Measurements from ENCODE around the gene PAPOLA.
A peak's percentile ranks its signal among the peaks of the same experiment; 100 is the strongest.
"Not testable (repeated sequence)": the region's sequence is repeated elsewhere in the genome, so short reads cannot be mapped to it uniquely, and the experiment has no call there.

The PAPOLA gene

GRCh38 chr14:96501217-96501739 is 904 bp upstream of the PAPOLA start:
- in situ Hi-C loops (cut with HindIII; ENCODE audit: low sequenced_read_pairs) = no loop called here

DNA sequence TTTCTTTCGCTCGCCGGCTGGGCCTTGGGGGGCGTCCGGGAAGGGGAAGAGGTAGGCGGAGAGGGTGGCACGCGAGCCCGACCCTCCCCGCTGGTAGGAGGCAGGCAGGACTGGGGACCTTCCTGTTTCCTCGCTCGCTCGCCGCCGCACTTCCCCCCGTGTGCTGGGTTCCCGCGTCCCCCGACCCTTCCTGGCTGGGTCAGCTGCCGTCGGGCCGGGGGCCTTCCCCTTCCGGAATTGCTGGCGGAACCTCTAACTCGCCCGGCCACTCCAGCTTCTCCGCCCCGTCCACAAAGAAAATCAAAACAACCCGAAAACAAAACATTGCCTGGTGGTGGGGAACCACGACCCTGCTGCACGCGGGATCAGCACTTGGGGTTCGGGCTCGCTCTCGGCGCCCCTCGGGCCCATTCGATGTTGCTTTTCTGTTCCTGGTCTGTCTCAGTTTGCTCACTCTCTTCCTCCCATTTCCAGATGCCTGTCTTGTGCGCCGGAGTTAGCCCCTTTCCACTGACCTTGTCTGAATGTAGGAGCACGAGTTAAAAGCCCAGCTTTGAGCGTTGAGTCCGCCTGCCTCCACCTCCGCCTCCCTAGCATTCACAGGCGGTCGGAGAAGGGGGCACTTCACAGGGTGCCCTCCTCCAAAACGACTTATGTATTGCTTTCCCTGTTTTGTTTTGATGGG is 581 bp downstream of the PAPOLA start:
- peak; percentile 22 for DNase-seq (ENCODE audit: low read depth, low spot score)
- in situ Hi-C loops (cut with HindIII; ENCODE audit: low sequenced_read_pairs) = no loop called here
- H3K4me3 ChIP-seq (ENCODE audit: low read depth, low read length) = peak overlapping the region; percentile 99
- TF ChIP-seq, protein P1, sequence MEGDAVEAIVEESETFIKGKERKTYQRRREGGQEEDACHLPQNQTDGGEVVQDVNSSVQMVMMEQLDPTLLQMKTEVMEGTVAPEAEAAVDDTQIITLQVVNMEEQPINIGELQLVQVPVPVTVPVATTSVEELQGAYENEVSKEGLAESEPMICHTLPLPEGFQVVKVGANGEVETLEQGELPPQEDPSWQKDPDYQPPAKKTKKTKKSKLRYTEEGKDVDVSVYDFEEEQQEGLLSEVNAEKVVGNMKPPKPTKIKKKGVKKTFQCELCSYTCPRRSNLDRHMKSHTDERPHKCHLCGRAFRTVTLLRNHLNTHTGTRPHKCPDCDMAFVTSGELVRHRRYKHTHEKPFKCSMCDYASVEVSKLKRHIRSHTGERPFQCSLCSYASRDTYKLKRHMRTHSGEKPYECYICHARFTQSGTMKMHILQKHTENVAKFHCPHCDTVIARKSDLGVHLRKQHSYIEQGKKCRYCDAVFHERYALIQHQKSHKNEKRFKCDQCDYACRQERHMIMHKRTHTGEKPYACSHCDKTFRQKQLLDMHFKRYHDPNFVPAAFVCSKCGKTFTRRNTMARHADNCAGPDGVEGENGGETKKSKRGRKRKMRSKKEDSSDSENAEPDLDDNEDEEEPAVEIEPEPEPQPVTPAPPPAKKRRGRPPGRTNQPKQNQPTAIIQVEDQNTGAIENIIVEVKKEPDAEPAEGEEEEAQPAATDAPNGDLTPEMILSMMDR (IDR thresholded peaks at IDR 0.05; ENCODE audit: low read depth, low read length) = no peak

More at GRCh38 chr14:96501217-96501739, 904 bp upstream of the PAPOLA start:
- TF ChIP-seq, protein P1 (IDR thresholded peaks at IDR 0.05; ENCODE audit: low read depth, low read length) = no peak
- H3K4me3 ChIP-seq (ENCODE audit: low read depth, low read length) = peak overlapping the region; percentile 99
- peak; percentile 15 for DNase-seq (ENCODE audit: low read depth, low spot score)

DNA sequence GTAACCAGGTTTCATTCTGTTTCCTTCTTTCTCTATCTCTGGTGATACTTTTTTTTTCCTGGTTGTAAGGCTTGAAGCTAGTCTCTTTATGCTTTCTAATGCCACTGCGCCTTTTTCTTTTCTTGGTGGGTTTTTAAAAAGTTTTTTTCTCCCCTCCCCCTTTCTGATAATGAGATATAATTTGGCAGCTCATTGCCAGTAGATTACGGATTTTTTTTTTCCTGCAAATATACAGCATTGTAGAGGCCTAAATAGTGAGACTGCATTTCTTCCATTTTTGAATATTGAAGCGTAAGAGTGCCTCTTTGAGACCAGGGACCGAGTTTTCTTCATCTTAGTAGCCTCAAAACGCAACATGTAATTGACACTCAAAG is 1.1 kb downstream of the PAPOLA start:
- TF ChIP-seq, protein P1 (IDR thresholded peaks at IDR 0.05; ENCODE audit: low read depth, low read length) = no peak
- peak overlapping the region; percentile 99 for H3K4me3 ChIP-seq (ENCODE audit: low read depth, low read length)
- in situ Hi-C loops (cut with HindIII; ENCODE audit: low sequenced_read_pairs) = no loop called here
- peak; percentile 8 for DNase-seq (ENCODE audit: low read depth, low spot score)

DNA sequence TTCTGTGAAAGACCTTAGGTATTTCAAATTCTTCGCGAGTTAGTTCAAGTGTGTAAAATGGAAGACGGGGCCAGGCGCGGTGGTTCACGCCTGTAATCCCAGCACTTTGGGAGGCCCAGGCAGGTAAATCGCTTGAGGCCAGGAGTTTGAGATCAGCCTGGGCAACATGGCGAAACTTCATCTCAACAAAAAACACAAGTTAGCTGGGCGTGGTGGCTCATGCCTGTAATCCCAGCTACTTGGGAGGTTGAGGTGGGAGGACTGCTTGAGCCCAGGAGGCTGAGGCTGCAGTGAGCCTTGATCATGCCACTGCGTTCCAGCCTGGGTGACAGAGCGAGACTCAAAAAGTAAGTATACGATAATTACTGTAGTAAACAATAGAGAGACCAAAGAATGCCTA is 2.2 kb downstream of the PAPOLA start:
- DNase-seq (ENCODE audit: low read depth, low spot score); H3K4me3 ChIP-seq (ENCODE audit: low read depth, low read length); in situ Hi-C loops (cut with HindIII; ENCODE audit: low sequenced_read_pairs): not testable (repeated sequence)

DNA sequence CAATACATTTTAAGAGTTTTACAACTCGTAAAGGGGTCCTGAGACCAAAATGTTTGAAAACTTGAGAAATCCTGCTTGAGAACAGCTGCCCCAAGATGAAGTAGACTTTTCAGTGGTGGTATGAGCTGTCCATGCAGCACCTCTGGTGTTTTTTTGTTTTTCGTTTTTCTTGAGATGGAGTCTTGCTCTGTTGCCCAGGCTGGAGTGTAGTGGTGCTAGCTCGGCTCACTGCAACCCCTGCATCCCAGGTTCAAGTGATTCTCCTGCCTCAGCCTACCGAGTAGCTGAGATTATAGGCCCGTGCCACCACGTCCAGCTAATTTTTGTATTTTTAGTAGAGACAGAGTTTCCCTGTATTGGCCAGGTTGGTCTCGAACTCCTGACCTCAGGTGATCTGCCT is 5.5 kb downstream of the PAPOLA start:
- no peak for DNase-seq (ENCODE audit: low read depth, low spot score)
- TF ChIP-seq, protein P1 (IDR thresholded peaks at IDR 0.05; ENCODE audit: low read depth, low read length) = no peak
- in situ Hi-C loops (cut with HindIII; ENCODE audit: low sequenced_read_pairs) = no loop called here
- H3K4me3 ChIP-seq (ENCODE audit: low read depth, low read length) = no peak overlapping the region

DNA sequence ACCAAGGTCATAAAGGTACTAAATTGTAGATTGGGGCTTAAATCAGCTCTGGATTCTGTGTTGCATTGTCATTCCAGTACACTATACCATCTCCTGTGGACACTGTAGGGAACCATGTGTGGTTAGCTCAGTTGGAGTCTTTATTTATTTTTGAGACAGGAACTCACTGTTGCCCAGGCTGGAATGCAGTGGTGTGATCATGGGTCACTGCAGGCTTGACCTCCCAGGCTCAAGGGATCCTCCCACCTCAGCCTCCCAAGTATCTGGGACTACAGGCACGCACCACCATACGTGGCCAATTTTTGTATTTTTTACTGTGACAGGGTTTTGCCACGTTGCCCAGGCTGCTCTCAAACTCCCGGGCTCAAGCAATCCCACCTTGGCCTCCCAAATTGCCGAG is 6.7 kb downstream of the PAPOLA start:
- TF ChIP-seq, protein P1 (IDR thresholded peaks at IDR 0.05; ENCODE audit: low read depth, low read length) = no peak
- no peak for DNase-seq (ENCODE audit: low read depth, low spot score)
- H3K4me3 ChIP-seq (ENCODE audit: low read depth, low read length) = no peak overlapping the region
- in situ Hi-C loops (cut with HindIII; ENCODE audit: low sequenced_read_pairs) = no loop called here

DNA sequence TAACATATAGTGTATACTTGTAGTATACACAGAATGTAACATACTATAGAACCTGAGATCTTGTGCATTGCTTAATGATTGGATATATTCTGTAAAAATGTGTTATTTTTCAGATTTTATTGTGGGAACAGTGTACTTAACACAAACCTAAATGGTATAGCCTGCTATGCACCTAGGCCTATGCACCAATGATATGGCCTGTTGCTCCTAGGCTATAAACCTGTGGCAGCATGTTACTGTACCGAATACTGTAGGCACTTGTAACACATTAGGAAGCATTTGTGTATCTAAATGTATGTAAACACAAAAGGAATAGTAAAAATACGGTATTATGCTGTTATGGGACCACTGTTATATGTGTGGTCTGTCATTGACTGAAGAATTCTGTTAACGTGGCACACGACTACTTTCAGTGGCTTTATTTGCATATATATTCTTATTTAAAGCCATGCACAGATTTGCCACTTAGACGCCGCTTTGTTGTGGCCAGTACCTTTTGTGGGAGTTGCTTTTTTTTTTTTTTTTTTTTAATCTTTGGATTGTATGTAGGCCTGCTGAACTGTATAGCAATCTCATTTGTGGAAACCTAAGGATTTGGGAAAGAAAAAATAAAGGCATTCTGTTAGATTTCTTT is 7.4 kb downstream of the PAPOLA start:
- in situ Hi-C loops (cut with HindIII; ENCODE audit: low sequenced_read_pairs) = no loop called here
- TF ChIP-seq, protein P1 (IDR thresholded peaks at IDR 0.05; ENCODE audit: low read depth, low read length) = no peak
- no peak for DNase-seq (ENCODE audit: low read depth, low spot score)
- no peak overlapping the region for H3K4me3 ChIP-seq (ENCODE audit: low read depth, low read length)

Data from astrocyte of the spinal cord (primary cell).